HepG2 (cell line): ENCODE measurements around the gene COX6A2. TPM values are rescaled to one million over a fixed set of nuclear protein-coding genes. Genes with fewer than 3 reads are reported as not detected.
A peak's percentile ranks its signal among the peaks of the same experiment; 100 is the strongest.

ENCODE experiments used
- ARID4A ChIP-seq: sonication (generic); formaldehyde crosslinking; IDR thresholded peaks from 2 replicates; pipeline ENCODE4 v1.5.0; 2020; ENCODE audit warnings: mild to moderate bottlenecking, missing genetic modification reagents, borderline replicate concordance
- ATF4 ChIP-seq, 2 experiments: fragments of 450-650 bp in 1 of 2; sonication (generic) in 1 of 2; formaldehyde crosslinking; IDR thresholded peaks; 2 replicates each; pipeline versions ENCODE4 v1.5.0 to v1.8.0; 2020 to 2022; ENCODE audit warnings: mild to moderate bottlenecking in 1 of 2, missing genetic modification reagents in 1 of 2
- CENPX ChIP-seq: sonication (generic); formaldehyde crosslinking; IDR thresholded peaks from 2 replicates; pipeline ENCODE4 v1.9.0; 2021; ENCODE audit warnings: mild to moderate bottlenecking, missing genetic modification reagents, moderate library complexity
- CREB1 ChIP-seq, 2 experiments: fragments of 450-650 bp in 1 of 2; IDR thresholded peaks; 2 replicates each; pipeline ENCODE4 v1.6.1; 2016 to 2017; ENCODE audit warnings: control low read depth in 1 of 2, mild to moderate bottlenecking in 1 of 2, missing compliant biosample characterization in 1 of 2, missing genetic modification characterization in 1 of 2
- EP300 ChIP-seq, 3 experiments: sonication (generic) in 1 of 3; formaldehyde crosslinking in 1 of 3; IDR thresholded peaks; 2 replicates each; pipeline versions ENCODE4 v1.5.1 to v1.6.1; 2011 to 2020; ENCODE audit warnings: low read depth in 2 of 3, low read length in 2 of 3, borderline replicate concordance in 1 of 3, improper control_type of control experiment in 1 of 3, mild to moderate bottlenecking in 1 of 3, missing genetic modification reagents in 1 of 3, moderate library complexity in 1 of 3
- FOXK2 ChIP-seq: fragments of 450-650 bp; IDR thresholded peaks from 2 replicates; pipeline ENCODE4 v1.6.1; 2016
- GTF3A ChIP-seq: sonication (generic); formaldehyde crosslinking; conservative IDR thresholded peaks from 2 replicates; pipeline ENCODE4 v1.4.0; 2020; ENCODE audit warnings: mild to moderate bottlenecking, missing genetic modification reagents
- HES4 ChIP-seq: sonication (generic); formaldehyde crosslinking; IDR thresholded peaks from 2 replicates; pipeline ENCODE4 v1.9.0; 2021; ENCODE audit warnings: mild to moderate bottlenecking, missing genetic modification reagents, borderline replicate concordance
- HNRNPH1 ChIP-seq: fragments of 200-400 bp; formaldehyde crosslinking; optimal IDR thresholded peaks from 2 replicates; pipeline ENCODE3; 2017; ENCODE audit warnings: mild to moderate bottlenecking, low read depth, low read length
- IRX3 ChIP-seq: sonication (generic); formaldehyde crosslinking; IDR thresholded peaks from 2 replicates; pipeline ENCODE4 v1.8.1; 2023; ENCODE audit warnings: mild to moderate bottlenecking, low read depth, missing genetic modification reagents, borderline replicate concordance
- NAIF1 ChIP-seq: sonication (generic); formaldehyde crosslinking; IDR thresholded peaks from 2 replicates; pipeline ENCODE4 v1.5.0; 2020; ENCODE audit warnings: mild to moderate bottlenecking, missing genetic modification reagents, borderline replicate concordance
- TCF12 ChIP-seq, 2 experiments: fragments of 450-650 bp in 1 of 2; sonication (generic) in 1 of 2; formaldehyde crosslinking in 1 of 2; IDR thresholded peaks; 2 replicates each; pipeline versions ENCODE4 v1.6.1 to v1.8.0; 2017 to 2022; ENCODE audit warnings: antibody characterized with exemption in 1 of 2, mild to moderate bottlenecking in 1 of 2, missing genetic modification reagents in 1 of 2, moderate library complexity in 1 of 2
- TEF ChIP-seq: sonication (generic); formaldehyde crosslinking; IDR thresholded peaks from 2 replicates; pipeline ENCODE4 v1.5.0; 2020; ENCODE audit warnings: missing genetic modification reagents
- ZNF275 ChIP-seq: sonication (generic); formaldehyde crosslinking; IDR thresholded peaks from 2 replicates; pipeline ENCODE4 v1.8.0; 2022; ENCODE audit warnings: missing genetic modification reagents, mild to moderate bottlenecking, inconsistent platforms, borderline replicate concordance
- ZNF331 ChIP-seq: sonication (generic); formaldehyde crosslinking; IDR thresholded peaks from 2 replicates; pipeline ENCODE4 v1.4.0; 2020; ENCODE audit warnings: missing genetic modification reagents
- ZNF484 ChIP-seq: sonication (generic); formaldehyde crosslinking; IDR thresholded peaks from 2 replicates; pipeline ENCODE4 v1.5.1; 2020; ENCODE audit warnings: mild to moderate bottlenecking, low read depth, missing genetic modification reagents, borderline replicate concordance
- ZSCAN20 ChIP-seq: sonication (generic); formaldehyde crosslinking; IDR thresholded peaks from 2 replicates; pipeline ENCODE4 v1.4.0; 2020; ENCODE audit warnings: missing genetic modification reagents, mild to moderate bottlenecking, borderline replicate concordance
- polyA plus RNA-seq, 8 experiments: library from polyadenylated mRNA; depleted of rRNA in 3 of 8; stranded (reverse) in 7 of 8; unstranded in 1 of 8; fragments of >200 nt; fragmentation: Illumina TruSeq in 4 of 8; extraction: Trizol in 4 of 8; gene quantifications; 2 replicates each; pipeline versions ENCODE4 v1.2.1 to v1.2.3, GENCODE V29; 2011 to 2016; ENCODE audit warnings: low read depth in 4 of 8, missing spikeins in 1 of 8, mixed read lengths in 1 of 8; ENCODE audit not compliant: insufficient read depth in 1 of 8
- total RNA-seq, 5 experiments: library from RNA; depleted of rRNA; stranded (reverse); fragments of >200 nt; fragmentation: Illumina TruSeq; extraction: Trizol; gene quantifications; 2 replicates each; pipeline ENCODE4 v1.2.3, GENCODE V29; 2016; ENCODE audit warnings: low read depth in 1 of 5

The COX6A2 gene
- total and polyA plus RNA-seq, 2 of the 13 experiments (the other 11 are each of a cell fraction or from before 2014, with no cell fraction given), result not detected

GRCh38 chr16:31458073-31458843, 30.1 kb upstream of the COX6A2 start (continued):
- TF ChIP-seq ZNF275 (peak; percentile 68), CENPX (CRISPR knock-in tag) (no peak), CREB1 (IDR thresholded peaks at IDR 0.05) (peak; percentile 39; the same call in 1 of the 2 replicates), CREB1 (CRISPR knock-in tag; IDR thresholded peaks at IDR 0.05) (no peak), HNRNPH1 (no peak), IRX3 (CRISPR knock-in tag) (peak; percentile 85; the same call in 1 of the 2 replicates), TEF (CRISPR knock-in tag) (no peak), ZSCAN20 (CRISPR knock-in tag) (no peak), ZNF331 (CRISPR knock-in tag) (peak; percentile 93; the same call in 1 of the 2 replicates), NAIF1 (CRISPR knock-in tag) (peak; percentile 88; the same call in 1 of the 2 replicates), ARID4A (CRISPR knock-in tag) (peak; percentile 82), HES4 (CRISPR knock-in tag) (peak; percentile 73; the same call in 1 of the 2 replicates), GTF3A (0 out of 2 replicates have a peak, but pooled peaks have one; percentile 22), TCF12 (IDR thresholded peaks at IDR 0.05) (no peak), TCF12 (CRISPR knock-in tag; IDR thresholded peaks at IDR 0.05) (0 out of 2 replicates have a peak, but pooled peaks have one; percentile 67), FOXK2 (peak; percentile 75), EP300 (IDR thresholded peaks at IDR 0.05; ENCODE audit: low read depth in 2 of 2, low read length in 2 of 2) (peak; percentile 39 to 59; a peak in 3 of 4 replicates), EP300 (CRISPR knock-in tag; IDR thresholded peaks at IDR 0.05; ENCODE audit: borderline replicate concordance) (peak; percentile 51; the same call in 1 of the 2 replicates), ZNF484 (0 out of 2 replicates have a peak, but pooled peaks have one; percentile 30), ATF4 (CRISPR knock-in tag; IDR thresholded peaks at IDR 0.05) (no peak; a peak in 1 of 4 replicates)
